GM12878 (cell line): ENCODE measurements around the gene CD68. TPM values are rescaled to one million over a fixed set of nuclear protein-coding genes. Genes with fewer than 3 reads are reported as not detected.

ENCODE experiments used
- ATAC-seq: fragments of 200-7000 bp; cut with Tn5 transposase; 3 replicates; pipeline ENCODE4 v1.9.1; 2020; ENCODE audit warnings: mild to moderate bottlenecking, moderate library complexity
- BruUV-seq: library from RNA; stranded (reverse); fragments of 400-500 nt; replicated peaks from 2 replicates; lab custom pipeline; 2021; lab: Mats Ljungman, UMichigan
- CTCF ChIA-PET: fragments of 300-600 bp; sonication (Branson Sonifier 250); formaldehyde crosslinking; extraction: SDS; loops from one replicate; lab custom pipeline; 2021; ENCODE audit warnings: inconsistent platforms; lab: Yijun Ruan, JAX
- POLR2A ChIA-PET: fragments of 350-600 bp; formaldehyde crosslinking; extraction: SDS; loops from one replicate; lab custom pipeline; 2021; ENCODE audit warnings: inconsistent platforms; lab: Charles Lee
- RAD21 ChIA-PET: fragments of 300-600 bp; sonication (Branson Sonifier 250); formaldehyde crosslinking; loops from one replicate; lab custom pipeline; 2023; ENCODE audit warnings: antibody characterized with exemption; ENCODE audit not compliant: unreplicated experiment; lab: Charles Lee
- SMC1A ChIA-PET: fragments of 300-600 bp; sonication (Branson Sonifier 250); formaldehyde crosslinking; loops from one replicate; lab custom pipeline; 2023; ENCODE audit not compliant: unreplicated experiment, uncharacterized antibody; lab: Charles Lee
- DNase-seq: peaks from one replicate; pipeline ENCODE4 v3.0.0-alpha.2; 2011; ENCODE audit warnings: low read depth, low spot score
- FAIRE-seq: peaks from 3 replicates; lab custom pipeline; 2011; peaks lifted over from hg19 to GRCh38; lab: Jason Lieb, UNC
- H2AFZ ChIP-seq: 2 replicates; pipeline ENCODE4 v1.6.0; 2011; ENCODE audit warnings: low read depth, low read length, control low read depth; ENCODE audit not compliant: control insufficient read depth
- H3K27ac ChIP-seq: 2 replicates; pipeline ENCODE4 v1.5.1; 2011; ENCODE audit warnings: control low read depth; ENCODE audit not compliant: control insufficient read depth, insufficient read depth
- H3K27me3 ChIP-seq, 2 experiments: replicated peaks in 1 of 2; 2 replicates each; pipeline versions ENCODE4 v1.6.0 to v1.6.1; 2011; ENCODE audit warnings: low read length in 1 of 2; ENCODE audit not compliant: control insufficient read depth in 2 of 2, insufficient read depth in 2 of 2
- H3K36me3 ChIP-seq, 2 experiments: 2 replicates each; pipeline ENCODE4 v1.5.1; 2011; ENCODE audit warnings: low read length in 1 of 2; ENCODE audit not compliant: control insufficient read depth in 2 of 2, insufficient read depth in 2 of 2
- H3K4me1 ChIP-seq: 2 replicates; pipeline ENCODE4 v1.6.1; 2011; ENCODE audit warnings: mild to moderate bottlenecking, low read length, moderate library complexity, mixed read lengths; ENCODE audit not compliant: control insufficient read depth, insufficient read depth
- H3K4me2 ChIP-seq: 2 replicates; pipeline ENCODE4 v1.6.0; 2011; ENCODE audit warnings: control low read depth; ENCODE audit not compliant: control insufficient read depth, insufficient read depth
- H3K4me3 ChIP-seq: fragments of 200-600 bp; sonication (generic); 2 replicates; pipeline ENCODE4 v1.5.1; 2016
- H3K79me2 ChIP-seq: 2 replicates; pipeline ENCODE4 v1.6.0; 2011; ENCODE audit warnings: low read length; ENCODE audit not compliant: control insufficient read depth, insufficient read depth
- H3K9ac ChIP-seq: 2 replicates; pipeline ENCODE4 v1.8.0; 2011; ENCODE audit warnings: low read length, control low read depth, mixed read lengths; ENCODE audit not compliant: control insufficient read depth, insufficient read depth
- H3K9me3 ChIP-seq: replicated peaks from 3 replicates; pipeline ENCODE4 v1.5.1; 2011; ENCODE audit warnings: mild to moderate bottlenecking, low read length; ENCODE audit not compliant: control insufficient read depth, insufficient read depth
- H4K20me1 ChIP-seq: 2 replicates; pipeline ENCODE4 v1.6.0; 2011; ENCODE audit not compliant: control insufficient read depth, insufficient read depth
- CBX3 ChIP-seq: fragments of 200-600 bp; sonication (generic); IDR thresholded peaks from 2 replicates; pipeline ENCODE4 v1.6.1; 2016; ENCODE audit warnings: low read depth, borderline replicate concordance
- CEBPZ ChIP-seq: fragments of 150-350 bp; IDR thresholded peaks from 2 replicates; pipeline ENCODE4 v1.6.1; 2016; ENCODE audit warnings: low read depth, low read length
- FOS ChIP-seq: IDR thresholded peaks from 3 replicates; pipeline ENCODE4 v1.6.1; 2011; ENCODE audit warnings: borderline replicate concordance; ENCODE audit not compliant: insufficient read length; ENCODE audit errors: extremely low read depth
- SMAD5 ChIP-seq: IDR thresholded peaks from 2 replicates; pipeline ENCODE4 v1.6.1; 2016; ENCODE audit warnings: antibody characterized with exemption, low read depth
- SREBF2 ChIP-seq: IDR thresholded peaks from 2 replicates; pipeline ENCODE4 v1.6.1; 2012; ENCODE audit warnings: mild to moderate bottlenecking, low read length
- YBX1 ChIP-seq: fragments of 450-650 bp; IDR thresholded peaks from 2 replicates; pipeline ENCODE4 v1.6.1; 2016; ENCODE audit warnings: antibody characterized with exemption
- YY1 ChIP-seq: IDR thresholded peaks from 2 replicates; pipeline ENCODE4 v1.6.1; 2011; ENCODE audit warnings: low read depth, mild to moderate bottlenecking, low read length
- WGBS: methylation state at CpG from one replicate; pipeline ENCODE4 v1.1.6; 2016; ENCODE audit warnings: low lambda C conversion rate; ENCODE audit not compliant: insufficient replicate concordance, insufficient coverage; ENCODE audit errors: missing lambda C conversion rate; 5-methylcytosine and 5-hydroxymethylcytosine counted together
- in situ Hi-C: fragments of 300-500 bp; cut with MboI; formaldehyde crosslinking; loops from 9 replicates; pipeline ENCODE4 v1.14.3; 2018; ENCODE audit warnings: mixed read lengths
- intact Hi-C: fragments of 100-400 bp; cut with micrococcal nuclease; formaldehyde crosslinking; loops from one replicate; pipeline ENCODE4 v1.14.2; 2022; ENCODE audit not compliant: unreplicated experiment
- polyA plus RNA-seq, 11 experiments: library from polyadenylated mRNA; depleted of rRNA in 4 of 11; unstranded in 6 of 11; stranded (reverse) in 5 of 11; fragments of >200 nt; fragmentation: Nextera tagmentation in 4 of 11; fragmentation: Illumina TruSeq in 1 of 11; extraction: Ambion mirVana in 4 of 11; extraction: Trizol in 1 of 11; gene quantifications; 1 replicate in 1 of 11; 2 replicates in 10 of 11; pipeline versions ENCODE4 v1.2.1 to v1.2.3, GENCODE V29; 2011 to 2016; ENCODE audit warnings: inconsistent platforms in 2 of 11, missing spikeins in 2 of 11, low read depth in 1 of 11
- total RNA-seq, 4 experiments: library from RNA; depleted of rRNA in 3 of 4; stranded (reverse); fragments of >200 nt in 3 of 4; fragmentation: Illumina TruSeq in 1 of 4; extraction: Trizol in 1 of 4; gene quantifications; 2 replicates each; pipeline versions ENCODE4 v1.2.1 to v1.2.3, GENCODE V29; 2013 to 2021

CD68 gene
- total and polyA plus RNA-seq, 10 of the 15 experiments (the other 5 are each of a cell fraction or from before 2014, with no cell fraction given), result 2.6 to 6.9 (median 3.8) TPM

GRCh38 chr17:7610641-7611040 lies 31.2 kb downstream of the CD68 start (continued):
- TF ChIP-seq CBX3, result no peak
- TF ChIP-seq SMAD5, result no peak
- TF ChIP-seq YBX1, result no peak
- TF ChIP-seq, all 136 proteins: peak for 0

- peak overlapping the region; percentile 40 for H3K4me3 ChIP-seq
- H3K9me3 ChIP-seq, result no peaks in the 10 kb centered on the region
- TF ChIP-seq FOS (no peak), CEBPZ (no peak), SREBF2 (no peak), YY1 (no peak)
- CTCF ChIA-PET, result interaction anchor here (0.6 to 3.6 kb wide), 10 partner anchors 21 to 685 kb away, joined by 3 to 18 read pairs (median 4); partner anchors contain the start of genes MPDU1, TP53 and WRAP53
- no TSS peak for BruUV-seq
- intact Hi-C loops, result loop anchor here (5.0 kb wide), 1 partner anchor 76 kb away; the partner anchor contains the start of genes TP53 and WRAP53
- DNase-seq, result no peak
- in situ Hi-C loops, result no loop called here
- no peak overlapping the region for H3K27ac ChIP-seq
- FAIRE-seq, result no peak
- SMC1A ChIA-PET, result interaction anchor here (0.6 to 2.9 kb wide), 3 partner anchors 16 to 35 kb away, joined by 3 to 12 read pairs (median 7); partner anchors contain the start of genes MPDU1 and SAT2
- peaks cover 31% of the 10 kb centered on the region for H3K79me2 ChIP-seq
- peak overlapping the region; percentile 40 for H3K4me2 ChIP-seq
- POLR2A ChIA-PET, result interaction anchor here (0.8 to 2.6 kb wide), 7 partner anchors 16 to 74 kb away, joined by 3 to 8 read pairs (median 4); partner anchors contain the start of genes ATP1B2 and SAT2
- 46% methylated on average over 3 of the region's 3 CpGs for WGBS
- no peaks in the 10 kb centered on the region; the same call in 1 of the 2 replicates for H4K20me1 ChIP-seq
- ATAC-seq, result no peak
- peaks cover 0 to 4% of the 10 kb centered on the region in 2 experiments; a peak in 1 of 4 replicates for H3K36me3 ChIP-seq
- RAD21 ChIA-PET, result interaction anchor here (0.8 kb wide), 1 partner anchor 77 kb away, joined by 3 read pairs; the partner anchor contains the start of gene WRAP53
- H3K4me1 ChIP-seq, result peaks cover 4% of the 10 kb centered on the region; the same call in 1 of the 2 replicates
- no peak overlapping the region for H2AFZ ChIP-seq
- no peaks in the 10 kb centered on the region for H3K27me3 ChIP-seq
- no peak overlapping the region for H3K9ac ChIP-seq
Observed at GRCh38 chr17:7611635-7612293, 32.3 kb downstream of the CD68 start.
